GM18870 (cell line): ENCODE results near the gene KCNE2.
"Not testable (repeated sequence)": the region's sequence is repeated elsewhere in the genome, so short reads cannot be mapped to it uniquely, and the experiment has no call there.

Experiments
- ATAC-seq: cut with Tn5 transposase; IDR thresholded peaks from one replicate; pipeline ENCODE4 v1.9.1; 2021; ENCODE audit warnings: moderate library complexity; ENCODE audit not compliant: unreplicated experiment

The KCNE2 gene

DNA sequence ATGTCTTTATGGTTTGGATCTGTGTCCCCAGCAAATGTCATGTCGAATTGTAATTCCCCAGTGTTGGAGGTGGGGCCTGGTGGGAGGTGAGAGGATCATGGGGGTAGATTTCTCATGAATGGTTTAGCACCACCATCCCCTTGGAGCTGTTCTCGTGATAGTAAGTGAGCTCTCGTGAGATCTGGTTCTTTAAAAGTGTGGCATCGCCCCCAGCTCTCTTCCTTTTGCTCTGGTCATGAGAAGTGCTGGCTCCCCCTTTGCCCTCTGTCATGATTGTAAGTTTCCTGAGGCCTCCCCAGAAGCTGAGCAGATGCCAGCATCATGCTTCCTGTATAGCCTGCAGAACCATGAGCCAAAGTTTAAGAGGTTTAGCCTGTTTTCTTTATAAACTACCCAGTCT, 11.2 kb upstream of the KCNE2 start:
- ATAC-seq = no peak

DNA sequence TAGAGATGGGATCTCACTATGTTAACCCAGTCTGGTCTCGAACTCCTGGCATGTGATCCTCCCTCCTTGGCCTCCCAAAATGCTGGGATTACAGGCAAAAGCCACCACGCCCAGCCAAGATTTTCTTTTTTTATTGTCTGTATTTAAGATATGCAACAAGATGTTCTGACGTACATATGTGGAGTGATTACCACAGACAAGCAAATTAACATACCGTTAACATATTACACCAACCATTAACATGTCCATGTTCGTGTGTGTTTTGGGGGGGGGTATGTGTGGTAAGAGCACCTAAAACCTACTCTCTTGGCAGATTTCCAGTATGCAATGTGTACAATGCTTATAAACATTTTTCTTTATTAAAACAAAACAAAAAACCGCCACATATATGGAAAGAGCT, 10.6 kb upstream of the KCNE2 start:
- ATAC-seq = no peak

DNA sequence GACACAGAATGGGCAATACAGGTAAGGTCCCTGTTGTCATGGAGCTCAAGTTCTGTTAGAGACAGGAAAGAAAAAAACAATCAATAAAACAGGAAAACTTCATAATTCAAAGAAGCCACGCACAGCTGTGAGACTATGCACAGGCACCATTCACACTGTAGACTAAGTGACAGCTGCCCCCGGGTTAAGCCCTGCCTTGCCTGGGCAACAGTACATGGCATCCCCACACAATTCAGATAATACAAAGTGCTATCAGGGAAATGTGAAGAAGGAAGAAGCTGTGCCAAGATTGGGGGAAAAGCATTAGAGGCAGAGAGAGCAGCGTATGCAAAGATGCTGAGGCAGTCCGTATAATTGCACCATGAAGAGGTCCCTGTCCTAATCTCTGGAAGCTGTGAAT, 9.0 kb upstream of the KCNE2 start:
- ATAC-seq = no peak

DNA sequence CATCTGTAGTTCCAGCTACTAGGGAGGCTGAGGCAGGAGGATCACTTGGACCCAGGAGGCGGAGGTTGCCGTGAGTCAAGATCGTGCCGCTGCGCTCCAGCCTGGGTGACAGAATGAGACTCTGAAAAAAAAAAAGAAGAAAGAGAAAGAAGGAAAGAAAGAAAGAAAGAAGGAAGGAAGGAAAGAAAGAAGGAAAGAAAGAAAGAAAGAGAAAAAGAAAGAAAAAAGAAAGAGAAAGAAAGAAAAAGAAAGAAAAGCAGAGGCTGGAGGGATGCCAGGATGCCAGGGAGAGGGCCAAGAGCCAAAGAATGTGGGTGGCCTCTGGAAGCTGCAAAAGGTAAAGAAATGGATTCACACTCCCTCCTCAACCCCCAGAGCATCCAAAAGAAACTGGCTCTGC, 8.2 kb upstream of the KCNE2 start:
- no peak for ATAC-seq

DNA sequence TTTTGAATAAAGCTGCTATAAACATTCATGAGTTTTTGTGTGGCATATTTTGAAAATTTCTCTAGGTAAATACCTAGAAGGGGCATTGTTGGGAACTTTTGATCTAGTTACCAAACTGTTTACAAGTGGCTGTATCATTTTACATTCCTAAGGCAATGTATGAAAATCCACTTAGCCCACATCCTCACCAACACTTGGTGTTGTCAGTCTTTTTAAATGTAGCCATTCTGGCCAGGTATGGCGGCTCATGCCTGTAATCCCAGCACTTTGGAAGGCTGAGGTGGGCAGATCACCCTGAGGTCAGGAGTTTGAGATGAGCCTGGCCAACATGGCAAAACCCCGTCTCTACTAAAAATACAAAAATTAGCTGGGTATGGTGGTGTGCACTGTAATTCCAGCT, 5.9 kb upstream of the KCNE2 start:
- no peak for ATAC-seq

DNA sequence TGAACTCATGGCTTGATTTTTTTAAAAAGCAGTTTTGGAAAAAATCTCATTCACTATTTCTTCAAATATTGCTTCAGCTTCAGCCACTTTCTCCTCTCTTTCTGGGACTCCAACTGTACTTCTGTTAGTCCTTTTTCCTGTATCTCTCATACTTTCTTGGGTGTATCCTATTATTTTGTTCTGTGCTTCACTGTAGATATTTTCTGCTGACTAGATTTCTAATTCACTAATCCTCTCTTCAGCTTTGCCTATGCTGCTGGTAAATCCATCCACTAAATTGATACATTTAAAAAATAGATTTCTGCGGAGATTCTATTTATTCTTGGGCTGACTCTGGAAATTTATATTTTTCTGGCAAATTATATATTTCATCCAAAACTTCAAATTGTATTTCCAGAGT, 4.9 kb upstream of the KCNE2 start:
- ATAC-seq = no peak

DNA sequence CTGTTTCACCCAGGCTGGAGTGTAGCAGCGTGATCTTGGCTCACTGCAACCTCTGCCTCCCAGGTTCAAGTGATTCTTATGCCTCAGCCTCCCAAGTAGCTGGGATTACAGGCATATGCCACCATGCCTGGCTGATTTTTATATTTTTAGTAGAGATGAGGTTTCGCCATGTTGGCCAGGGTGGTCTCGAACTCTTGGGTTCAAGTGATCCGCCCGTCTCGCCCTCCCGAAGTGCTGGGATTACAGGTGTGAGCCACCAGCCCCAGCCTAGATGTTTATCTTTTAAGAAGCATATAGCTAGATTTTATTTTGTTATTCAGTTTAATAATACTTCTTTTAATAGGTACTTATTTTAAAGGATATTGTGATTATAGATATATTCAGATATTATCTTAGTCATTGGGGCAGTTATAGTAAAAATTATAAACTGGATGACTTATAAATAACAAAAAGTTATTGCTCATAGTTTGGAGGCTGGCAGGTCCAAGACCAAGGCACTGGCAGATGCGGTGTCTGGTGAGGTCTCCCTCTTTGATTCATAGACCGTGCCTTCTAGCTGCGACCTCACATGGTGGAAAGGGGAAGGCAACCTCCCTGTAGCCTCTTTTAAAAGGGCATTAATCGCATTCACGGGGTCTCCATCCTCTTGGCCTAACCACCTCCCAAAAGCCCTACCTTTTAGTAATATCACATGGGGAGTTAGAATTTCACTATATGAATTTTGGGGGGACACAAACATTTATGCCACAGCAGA, 3.1 kb upstream of the KCNE2 start:
- ATAC-seq = no peak

DNA sequence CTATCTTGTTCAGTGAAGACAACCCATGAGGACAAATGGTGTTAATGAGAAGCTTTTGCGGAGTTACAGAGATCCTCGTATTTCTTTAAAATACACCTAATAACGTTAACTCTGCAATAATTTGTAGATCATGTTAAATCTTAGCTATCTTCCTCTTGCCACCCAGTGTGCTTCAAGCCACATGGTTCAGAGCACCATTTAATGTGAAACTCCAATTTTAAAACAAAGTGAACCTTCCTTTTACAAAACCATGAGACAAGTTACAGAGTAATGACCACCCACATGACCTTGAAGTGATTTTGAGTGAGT, 1.7 kb upstream of the KCNE2 start:
- ATAC-seq = no peak

DNA sequence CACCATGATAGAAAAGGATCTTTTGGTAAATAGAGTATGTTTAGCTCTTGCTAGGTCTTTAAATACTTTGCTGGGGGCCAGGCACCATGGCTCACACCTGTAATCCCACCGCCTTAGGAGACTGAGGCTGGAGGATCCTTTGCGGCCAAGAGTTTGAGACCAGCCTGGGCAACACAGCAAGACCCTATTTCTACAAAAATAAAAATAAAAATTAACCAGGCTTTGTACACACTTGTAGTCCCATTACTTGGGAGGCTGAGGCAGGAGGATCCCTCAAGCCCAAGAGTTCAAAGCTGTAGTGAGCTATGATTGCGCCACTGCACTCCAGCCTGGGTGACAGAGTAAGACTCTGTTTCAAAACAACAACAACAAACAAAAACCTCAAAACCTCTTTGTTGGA, 1.1 kb upstream of the KCNE2 start:
- no peak for ATAC-seq

DNA sequence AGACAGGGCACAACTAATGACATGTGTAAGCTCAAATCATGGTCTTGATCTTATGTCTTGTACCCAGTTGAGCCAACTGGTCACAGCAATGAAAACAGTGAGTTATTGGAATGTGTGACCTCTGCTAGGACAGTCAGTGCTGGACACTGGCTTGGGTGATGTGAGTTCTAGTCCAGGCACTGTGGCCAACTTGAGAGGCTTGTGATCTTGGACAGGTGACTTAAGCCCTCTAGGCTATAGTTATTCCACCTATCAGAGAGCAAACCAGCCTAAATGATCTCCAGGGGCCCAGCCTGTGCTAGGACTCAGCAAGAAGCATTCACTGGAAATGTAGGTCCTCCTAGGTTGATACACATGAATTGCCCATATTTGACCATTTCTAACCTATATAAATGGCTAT, 1.1 kb downstream of the KCNE2 start:
- ATAC-seq = no peak

DNA sequence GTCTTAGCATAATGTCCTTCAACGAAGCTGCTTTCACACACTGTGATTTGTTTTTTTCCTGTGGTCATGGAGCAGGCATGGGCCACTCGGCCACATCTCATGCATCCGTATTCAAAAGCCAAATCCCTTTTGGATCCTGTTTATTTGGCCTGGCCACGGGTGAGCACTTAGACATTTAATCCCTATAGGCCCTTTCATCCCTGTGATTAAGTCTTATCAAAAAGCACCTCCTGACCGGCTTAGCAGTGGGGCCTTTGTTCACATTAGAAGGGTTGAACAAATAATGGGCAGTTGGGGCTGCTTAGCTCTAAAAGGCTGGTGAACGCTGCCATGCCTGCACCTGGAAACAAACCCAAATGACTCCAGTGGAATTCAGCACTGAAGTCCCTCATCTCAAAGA, 2.0 kb downstream of the KCNE2 start:
- ATAC-seq = no peak

DNA sequence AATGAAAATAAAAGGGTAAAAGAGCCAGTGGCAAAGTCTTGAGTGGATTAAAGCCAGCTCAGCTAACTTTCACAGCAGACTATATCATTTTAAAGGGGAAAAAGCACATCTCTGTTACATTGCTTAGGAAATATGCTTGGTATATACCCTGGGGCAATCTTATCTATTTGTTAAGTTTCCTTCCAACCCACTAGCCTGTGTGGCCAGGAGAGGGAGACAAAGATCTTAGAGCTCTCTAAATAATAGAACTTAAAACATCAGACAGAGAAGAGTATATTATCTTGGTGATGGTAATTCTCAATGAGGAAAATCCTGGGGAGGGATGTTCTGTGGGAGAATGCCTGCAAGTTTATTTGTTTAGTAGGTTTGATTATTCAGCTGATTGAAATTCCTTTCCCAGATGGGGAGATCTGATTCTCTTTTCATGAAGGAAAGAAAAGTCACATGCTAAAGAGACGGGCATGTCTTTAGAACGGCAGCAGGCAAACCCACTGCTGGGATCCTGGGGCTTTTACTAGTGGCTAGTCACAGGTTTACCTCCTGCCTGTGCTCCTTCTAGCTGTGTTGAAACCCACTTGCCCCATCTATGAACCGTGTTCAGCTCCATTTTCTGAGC, 3.6 kb downstream of the KCNE2 start:
- ATAC-seq = no peak

DNA sequence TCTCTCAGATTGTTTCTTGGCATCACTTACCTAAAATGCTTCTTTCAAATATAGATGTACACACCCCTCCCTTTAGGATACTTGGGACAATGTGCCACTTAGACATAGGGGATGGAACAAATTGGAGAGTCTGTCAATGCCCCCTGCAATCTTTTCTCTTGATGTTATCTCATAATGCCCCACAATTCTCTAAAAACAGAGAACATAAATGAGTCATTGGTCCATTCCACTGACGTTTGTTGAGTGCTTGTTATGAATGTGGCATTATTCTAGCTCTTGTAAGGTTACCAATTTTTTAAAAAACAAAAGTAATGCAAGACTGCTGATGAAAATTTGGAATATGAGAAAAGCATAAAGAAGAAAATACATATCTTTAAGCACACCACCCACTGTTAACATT, 5.9 kb downstream of the KCNE2 start:
- no peak for ATAC-seq

DNA sequence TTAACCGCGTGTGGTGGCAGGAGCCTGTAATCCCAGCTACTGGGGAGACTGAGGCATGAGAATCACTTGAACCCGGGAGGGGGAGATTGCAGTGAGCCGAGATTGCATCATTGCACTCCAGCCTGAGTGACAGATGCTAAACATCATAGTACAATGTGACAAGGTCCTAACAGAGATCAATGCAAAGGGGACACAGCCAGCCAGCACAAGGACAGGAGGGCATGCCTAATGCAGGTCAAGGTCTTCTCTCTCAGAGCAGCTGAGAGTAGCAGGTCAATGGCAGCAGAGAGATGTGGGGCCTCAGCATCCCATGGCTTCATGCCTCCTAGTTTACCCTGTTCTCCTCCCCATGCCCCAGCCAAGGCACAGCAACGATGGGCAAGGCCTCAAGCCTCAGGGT, 8.5 kb downstream of the KCNE2 start:
- ATAC-seq = no peak

DNA sequence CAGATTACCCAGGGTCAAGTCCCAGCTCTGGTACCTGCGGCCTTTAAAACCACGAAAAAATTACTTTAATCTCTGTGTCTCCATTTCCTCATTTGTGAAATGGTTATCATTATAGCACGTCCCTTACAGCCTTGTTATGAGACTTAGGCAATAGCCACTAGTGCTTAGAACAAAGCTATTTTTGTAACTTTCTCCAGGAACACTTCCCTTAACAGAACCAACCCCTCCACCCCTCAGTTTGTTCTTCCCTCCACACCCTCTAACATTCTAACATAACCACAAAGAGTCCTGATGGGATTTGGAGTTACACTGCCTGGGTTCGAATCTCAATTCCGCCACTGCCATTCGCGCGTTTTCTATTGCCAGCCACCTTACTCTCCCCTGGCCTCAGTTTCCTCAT, 10.7 kb downstream of the KCNE2 start:
- ATAC-seq = not testable (repeated sequence)

DNA sequence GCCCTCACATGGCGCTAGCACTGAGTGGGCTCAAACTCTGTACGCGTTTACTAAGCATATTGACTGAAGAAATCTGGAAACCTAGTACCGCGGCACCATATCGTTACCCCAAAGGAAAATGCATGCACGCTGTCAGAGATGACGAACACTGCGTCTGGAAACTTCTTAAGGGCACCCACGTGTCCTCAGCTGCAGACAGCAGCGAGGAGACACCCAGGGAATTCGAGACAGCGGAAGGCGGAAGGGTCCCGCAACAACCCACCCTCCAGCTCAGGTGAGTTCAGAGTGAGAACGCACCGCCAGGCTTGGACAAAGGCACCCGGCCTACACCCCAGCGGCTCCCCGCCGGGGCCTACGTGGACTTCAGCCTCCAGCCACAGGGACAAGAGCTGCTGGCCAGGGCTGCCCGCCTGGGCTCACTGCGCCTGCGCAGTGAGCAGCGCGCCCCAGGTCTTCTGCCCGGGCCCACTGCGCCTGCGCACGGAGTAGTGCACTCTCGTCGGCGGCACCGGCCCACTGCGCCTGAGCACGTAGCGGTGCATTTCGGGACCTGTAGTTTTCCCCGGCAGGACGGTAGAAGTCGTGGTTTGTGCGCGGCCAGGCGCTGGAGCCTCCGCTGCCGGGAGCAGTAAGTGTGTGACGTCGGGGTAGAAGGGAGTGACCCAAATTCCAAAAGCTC, 11.3 kb downstream of the KCNE2 start, which contains the start of gene SMIM11:
Gene SMIM11 (plus strand): TSS at position 568 of the 679 bp plus-strand sequence. CDS start 3,998 bp downstream, outside the sequence.
- ATAC-seq = not testable (repeated sequence)

DNA sequence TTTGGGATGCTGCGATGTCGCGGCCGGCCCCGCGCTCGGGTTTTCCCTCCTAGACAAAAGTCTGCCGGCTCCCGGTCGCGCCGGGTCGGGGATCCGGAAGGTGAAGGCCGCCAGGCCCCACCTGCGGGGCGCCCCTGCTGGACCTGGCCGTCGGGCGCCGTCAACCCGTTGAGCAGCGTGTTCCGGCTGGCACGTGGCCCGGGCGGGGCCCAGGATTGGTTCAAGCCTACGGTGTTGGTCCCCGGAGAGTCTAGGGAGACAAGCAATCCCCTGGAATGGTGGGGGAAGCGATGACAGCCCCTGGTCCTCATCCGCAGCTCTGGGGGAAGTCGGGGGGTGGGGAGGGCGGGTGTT, 11.8 kb downstream of the KCNE2 start:
- ATAC-seq = not testable (repeated sequence)

DNA sequence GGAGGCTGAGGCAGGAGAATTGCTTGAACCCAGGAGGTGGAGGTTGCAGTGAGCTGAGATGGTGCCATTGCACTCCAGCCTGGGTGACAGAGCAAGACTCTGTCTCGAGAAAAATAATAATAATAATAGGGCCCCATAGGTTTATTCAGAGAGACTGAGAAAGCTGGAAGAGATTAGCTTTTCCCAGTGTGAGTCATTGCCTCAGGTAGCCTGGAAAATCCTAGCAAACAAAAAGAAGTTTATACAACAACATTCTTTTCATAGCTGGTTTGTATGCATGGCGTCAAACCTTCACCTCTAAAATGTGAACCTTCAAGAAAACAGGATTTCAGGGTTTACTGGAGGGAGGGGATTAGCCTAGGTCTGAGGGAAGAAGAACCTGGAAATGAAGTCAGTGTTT, 19.3 kb downstream of the KCNE2 start:
- ATAC-seq = not testable (repeated sequence)

DNA sequence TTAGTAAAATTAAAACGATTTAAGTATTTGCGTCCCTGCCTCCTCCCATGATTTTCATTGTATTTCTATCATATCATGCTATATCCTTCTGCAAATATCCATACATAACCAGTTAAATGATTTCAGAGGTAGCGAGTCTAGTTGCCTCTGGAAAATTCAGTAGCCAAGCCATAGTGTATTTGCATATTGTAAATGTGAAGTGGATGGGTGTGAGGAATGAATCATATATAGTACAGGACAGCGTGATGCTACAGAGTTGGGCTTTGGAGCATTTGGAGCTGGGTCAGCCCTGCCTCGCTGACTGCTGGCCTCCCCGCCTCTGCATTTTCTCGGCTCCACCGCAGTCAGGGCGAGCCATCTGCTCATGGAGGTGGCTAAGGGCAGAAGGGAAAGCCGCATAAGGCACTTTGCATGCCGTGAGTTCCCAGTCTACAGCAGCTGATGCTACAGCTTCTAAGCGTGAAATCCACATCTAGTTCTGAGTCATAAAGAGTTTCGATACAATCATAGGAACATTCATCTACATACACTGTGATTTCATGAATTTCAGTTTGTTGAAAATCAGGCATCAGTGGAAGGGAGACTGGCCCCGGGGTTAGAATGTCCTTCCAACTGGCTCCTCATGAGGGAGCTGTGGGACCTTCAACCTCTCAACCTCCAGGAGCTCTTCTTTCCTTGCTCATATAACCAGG, 20.1 kb downstream of the KCNE2 start:
- not testable (repeated sequence) for ATAC-seq

DNA sequence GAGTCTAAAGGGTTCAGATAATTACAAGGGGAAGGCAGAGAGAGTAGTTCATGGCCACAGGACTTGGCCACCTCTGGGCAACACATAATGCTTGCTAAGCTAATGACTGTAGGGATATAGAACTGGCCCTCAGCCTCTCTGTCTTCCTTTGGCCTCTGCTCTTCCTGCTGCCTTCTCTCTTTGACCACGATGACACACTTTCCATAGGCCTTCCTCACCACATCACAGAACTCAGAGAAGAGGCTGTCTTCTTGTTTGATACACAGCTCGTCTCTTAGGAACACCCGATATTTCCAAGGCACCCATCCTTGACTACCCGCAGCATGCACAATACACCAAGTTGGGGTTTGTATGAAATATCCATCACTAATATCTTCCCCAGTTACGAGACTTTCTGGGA, 36.7 kb downstream of the KCNE2 start:
- ATAC-seq = not testable (repeated sequence)

DNA sequence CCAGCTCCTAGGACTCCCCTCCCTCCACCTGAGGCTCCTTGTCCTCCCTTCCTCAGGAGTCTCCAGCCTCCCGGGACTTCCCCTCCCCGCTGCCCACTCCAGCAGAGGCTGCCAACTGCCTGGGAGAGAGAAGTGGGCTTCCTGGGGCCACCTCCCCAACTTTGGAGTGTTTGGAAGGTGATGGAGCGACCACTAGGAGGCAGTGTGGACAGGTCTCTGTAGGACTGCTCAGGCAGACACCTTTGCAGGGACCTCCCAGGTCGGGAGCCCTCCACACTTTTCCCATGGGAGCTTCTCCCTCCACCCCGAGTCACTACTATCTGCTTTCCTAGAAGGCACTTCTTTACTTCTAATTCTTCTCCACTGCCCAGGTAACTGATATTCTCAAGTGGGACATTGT, 40.9 kb downstream of the KCNE2 start:
- ATAC-seq = not testable (repeated sequence)

DNA sequence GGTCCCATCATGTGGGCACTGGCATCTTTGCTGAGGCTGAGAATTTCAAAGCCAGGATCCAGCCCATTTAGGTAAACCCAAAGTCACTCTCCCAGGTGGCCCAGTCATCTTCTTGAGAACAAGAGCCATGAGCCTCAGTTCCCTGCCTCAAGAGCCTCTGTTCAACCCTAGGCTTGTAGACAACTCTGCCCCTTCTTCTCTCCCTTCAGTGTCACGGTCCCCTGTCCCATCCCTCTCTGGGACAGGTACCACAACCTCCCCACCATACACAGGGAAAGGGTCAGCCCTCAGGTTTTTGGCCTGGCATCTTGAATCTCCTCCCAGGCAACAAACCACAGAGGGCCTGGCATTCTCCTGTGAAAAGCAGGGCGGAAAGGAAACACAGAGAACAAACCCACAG, 41.9 kb downstream of the KCNE2 start:
- not testable (repeated sequence) for ATAC-seq
